Measurements from ENCODE around the gene TNFRSF19.

DNA sequence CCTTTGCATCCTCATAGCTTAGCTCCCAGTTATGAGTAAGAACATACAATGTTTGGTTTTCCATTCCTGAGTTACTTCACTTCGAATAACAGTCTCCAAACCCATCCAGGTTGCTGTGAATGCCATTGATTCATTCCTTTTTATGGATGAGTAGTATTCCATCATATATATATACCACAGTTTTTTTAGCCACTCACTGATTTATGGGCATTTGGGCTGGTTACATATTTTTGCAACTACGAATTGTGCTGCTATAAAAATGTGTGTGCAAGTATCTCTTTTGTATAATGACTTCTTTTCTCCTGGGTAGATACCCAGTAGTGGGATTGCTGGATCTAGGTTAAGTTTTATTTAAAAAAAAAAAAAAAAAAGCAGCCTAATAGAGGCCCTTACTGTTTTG, 14.1 kb downstream of the TNFRSF19 start:
- TF ChIP-seq, protein P1, sequence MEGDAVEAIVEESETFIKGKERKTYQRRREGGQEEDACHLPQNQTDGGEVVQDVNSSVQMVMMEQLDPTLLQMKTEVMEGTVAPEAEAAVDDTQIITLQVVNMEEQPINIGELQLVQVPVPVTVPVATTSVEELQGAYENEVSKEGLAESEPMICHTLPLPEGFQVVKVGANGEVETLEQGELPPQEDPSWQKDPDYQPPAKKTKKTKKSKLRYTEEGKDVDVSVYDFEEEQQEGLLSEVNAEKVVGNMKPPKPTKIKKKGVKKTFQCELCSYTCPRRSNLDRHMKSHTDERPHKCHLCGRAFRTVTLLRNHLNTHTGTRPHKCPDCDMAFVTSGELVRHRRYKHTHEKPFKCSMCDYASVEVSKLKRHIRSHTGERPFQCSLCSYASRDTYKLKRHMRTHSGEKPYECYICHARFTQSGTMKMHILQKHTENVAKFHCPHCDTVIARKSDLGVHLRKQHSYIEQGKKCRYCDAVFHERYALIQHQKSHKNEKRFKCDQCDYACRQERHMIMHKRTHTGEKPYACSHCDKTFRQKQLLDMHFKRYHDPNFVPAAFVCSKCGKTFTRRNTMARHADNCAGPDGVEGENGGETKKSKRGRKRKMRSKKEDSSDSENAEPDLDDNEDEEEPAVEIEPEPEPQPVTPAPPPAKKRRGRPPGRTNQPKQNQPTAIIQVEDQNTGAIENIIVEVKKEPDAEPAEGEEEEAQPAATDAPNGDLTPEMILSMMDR (IDR thresholded peaks at IDR 0.05): no peak
- no peak for TF ChIP-seq POLR2AphosphoS5 (IDR thresholded peaks at IDR 0.05)
- no peak for TF ChIP-seq POLR2A (IDR thresholded peaks at IDR 0.05)

Data from stomach (tissue), 4 donors.